Measurements from ENCODE around the gene LRRC75A. TPM values are rescaled to one million over a fixed set of nuclear protein-coding genes. Genes with fewer than 3 reads are reported as not detected.
"Not testable (repeated sequence)": the region's sequence is repeated elsewhere in the genome, so short reads cannot be mapped to it uniquely, and the experiment has no call there.

The LRRC75A gene
- polyA plus RNA-seq, 1 donor (not counting 4 experiments of a cell fraction or from before 2014, with no cell fraction given) = not detected

- peaks cover 0 to 2% of the 10 kb centered on the region in 2 experiments for H3K36me3 ChIP-seq (ENCODE audit: control insufficient read depth in 2 of 2, extremely low read depth in 1 of 2, insufficient read depth in 2 of 2, low read length in 2 of 2)
- H3K4me2 ChIP-seq (ENCODE audit: control insufficient read depth, extremely low read depth, insufficient read depth, low read depth, low read length) = no peak overlapping the region
- H3K79me2 ChIP-seq (ENCODE audit: control insufficient read depth, insufficient read depth, low read length) = no peaks in the 10 kb centered on the region
- no peak for TF ChIP-seq EZH2 (IDR thresholded peaks at IDR 0.05; ENCODE audit: low read length)
- no peaks in the 10 kb centered on the region for H3K9me3 ChIP-seq (ENCODE audit: control insufficient read depth, low read depth, low read length)
- no peak overlapping the region for H2AFZ ChIP-seq (ENCODE audit: control insufficient read depth, low read length)
- H3K4me1 ChIP-seq (ENCODE audit: control insufficient read depth, extremely low read depth, insufficient read depth, low read length) = no peaks in the 10 kb centered on the region
- H3K9me1 ChIP-seq (ENCODE audit: control insufficient read depth, extremely low read depth, insufficient read depth, low read length) = peaks cover 4% of the 10 kb centered on the region
- no peak overlapping the region for H3K4me3 ChIP-seq (ENCODE audit: control insufficient read depth in 2 of 3, extremely low read depth in 1 of 3, insufficient read depth in 2 of 3, low read depth in 1 of 3, low read length in 3 of 3)
- no peak for FAIRE-seq
- no peak overlapping the region for H3K27ac ChIP-seq (ENCODE audit: control insufficient read depth, insufficient read depth, low read length)
- no peaks in the 10 kb centered on the region for H3K27me3 ChIP-seq (ENCODE audit: control insufficient read depth, extremely low read depth, insufficient read depth, low read length)
- H3K9ac ChIP-seq (ENCODE audit: control insufficient read depth, extremely low read depth, insufficient read depth, low read length) = no peak overlapping the region
- dilution Hi-C loops (cut with MboI; ENCODE audit: extremely low pct_ligation_motif_present, low sequenced_read_pairs) = no loop called here
- no peak for DNase-seq (ENCODE audit: low read depth, low spot score)
- H4K20me1 ChIP-seq (ENCODE audit: control insufficient read depth, extremely low read depth, insufficient read depth, low read length) = peaks cover 16% of the 10 kb centered on the region
Measured at GRCh38 chr17:16453493-16453851, 38.5 kb downstream of the LRRC75A start.

DNA sequence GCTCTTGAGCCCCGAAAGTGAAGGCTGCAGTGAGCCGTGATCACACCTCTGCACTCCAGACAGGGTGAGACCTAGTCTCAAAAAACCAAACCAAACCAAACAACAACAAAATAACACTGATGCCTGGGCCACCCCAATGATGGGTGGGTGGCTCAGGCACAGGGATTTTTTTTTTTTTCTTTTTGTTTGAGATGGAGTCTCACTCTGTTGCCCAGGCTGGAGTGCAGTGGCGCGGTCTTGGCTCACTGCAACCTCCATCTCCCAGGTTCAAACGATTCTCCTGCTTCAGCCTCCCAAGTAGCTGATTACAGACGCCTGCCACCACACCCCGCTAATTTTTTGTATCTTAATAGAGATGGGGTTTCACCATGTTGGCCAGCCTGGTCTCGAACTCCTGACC lies 39.7 kb downstream of the LRRC75A start:
- H3K79me2 ChIP-seq (ENCODE audit: control insufficient read depth, insufficient read depth, low read length); DNase-seq (ENCODE audit: low read depth, low spot score): not testable (repeated sequence)
- peaks cover 18% of the 10 kb centered on the region for H4K20me1 ChIP-seq (ENCODE audit: control insufficient read depth, extremely low read depth, insufficient read depth, low read length)

GRCh38 chr17:16450028-16450427 lies 42.0 kb downstream of the LRRC75A start:
- Histone ChIP-seq H3K9ac (ENCODE audit: control insufficient read depth, extremely low read depth, insufficient read depth, low read length) (no peak overlapping the region), H3K9me1 (ENCODE audit: control insufficient read depth, extremely low read depth, insufficient read depth, low read length) (peaks cover 4% of the 10 kb centered on the region), H4K20me1 (ENCODE audit: control insufficient read depth, extremely low read depth, insufficient read depth, low read length) (peaks cover 32% of the 10 kb centered on the region), H3K4me1 (ENCODE audit: control insufficient read depth, extremely low read depth, insufficient read depth, low read length) (no peaks in the 10 kb centered on the region), H3K9me3 (ENCODE audit: control insufficient read depth, low read depth, low read length) (no peaks in the 10 kb centered on the region), H3K36me3 (ENCODE audit: control insufficient read depth in 2 of 2, extremely low read depth in 1 of 2, insufficient read depth in 2 of 2, low read length in 2 of 2) (peaks cover 3 to 9% of the 10 kb centered on the region in 2 experiments), H3K4me2 (ENCODE audit: control insufficient read depth, extremely low read depth, insufficient read depth, low read depth, low read length) (no peak overlapping the region), H3K27ac (ENCODE audit: control insufficient read depth, insufficient read depth, low read length) (no peak overlapping the region), H2AFZ (ENCODE audit: control insufficient read depth, low read length) (no peak overlapping the region), H3K79me2 (ENCODE audit: control insufficient read depth, insufficient read depth, low read length) (no peaks in the 10 kb centered on the region), H3K27me3 (ENCODE audit: control insufficient read depth, extremely low read depth, insufficient read depth, low read length) (no peaks in the 10 kb centered on the region), H3K4me3 (ENCODE audit: control insufficient read depth in 2 of 3, extremely low read depth in 1 of 3, insufficient read depth in 2 of 3, low read depth in 1 of 3, low read length in 3 of 3) (no peak overlapping the region)
- no peak for DNase-seq (ENCODE audit: low read depth, low spot score)
- TF ChIP-seq EZH2 (IDR thresholded peaks at IDR 0.05; ENCODE audit: low read length) = no peak
- TF ChIP-seq, protein P1, sequence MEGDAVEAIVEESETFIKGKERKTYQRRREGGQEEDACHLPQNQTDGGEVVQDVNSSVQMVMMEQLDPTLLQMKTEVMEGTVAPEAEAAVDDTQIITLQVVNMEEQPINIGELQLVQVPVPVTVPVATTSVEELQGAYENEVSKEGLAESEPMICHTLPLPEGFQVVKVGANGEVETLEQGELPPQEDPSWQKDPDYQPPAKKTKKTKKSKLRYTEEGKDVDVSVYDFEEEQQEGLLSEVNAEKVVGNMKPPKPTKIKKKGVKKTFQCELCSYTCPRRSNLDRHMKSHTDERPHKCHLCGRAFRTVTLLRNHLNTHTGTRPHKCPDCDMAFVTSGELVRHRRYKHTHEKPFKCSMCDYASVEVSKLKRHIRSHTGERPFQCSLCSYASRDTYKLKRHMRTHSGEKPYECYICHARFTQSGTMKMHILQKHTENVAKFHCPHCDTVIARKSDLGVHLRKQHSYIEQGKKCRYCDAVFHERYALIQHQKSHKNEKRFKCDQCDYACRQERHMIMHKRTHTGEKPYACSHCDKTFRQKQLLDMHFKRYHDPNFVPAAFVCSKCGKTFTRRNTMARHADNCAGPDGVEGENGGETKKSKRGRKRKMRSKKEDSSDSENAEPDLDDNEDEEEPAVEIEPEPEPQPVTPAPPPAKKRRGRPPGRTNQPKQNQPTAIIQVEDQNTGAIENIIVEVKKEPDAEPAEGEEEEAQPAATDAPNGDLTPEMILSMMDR (optimal IDR thresholded peaks at IDR 0.05 in 1 of 3, IDR thresholded peaks at IDR 0.05 in 1 of 3, conservative IDR thresholded peaks at IDR 0.05 in 1 of 3; ENCODE audit: extremely low read depth in 1 of 3, insufficient read depth in 2 of 3, low read length in 3 of 3) = no peak
- no peak for FAIRE-seq
- dilution Hi-C loops (cut with MboI; ENCODE audit: extremely low pct_ligation_motif_present, low sequenced_read_pairs) = no loop called here

More for the DNA sequence above, 39.7 kb downstream of the LRRC75A start:
- H3K4me2 ChIP-seq (ENCODE audit: control insufficient read depth, extremely low read depth, insufficient read depth, low read depth, low read length); dilution Hi-C loops (cut with MboI; ENCODE audit: extremely low pct_ligation_motif_present, low sequenced_read_pairs); H3K4me1 ChIP-seq (ENCODE audit: control insufficient read depth, extremely low read depth, insufficient read depth, low read length); FAIRE-seq; H3K9me1 ChIP-seq (ENCODE audit: control insufficient read depth, extremely low read depth, insufficient read depth, low read length); H3K27me3 ChIP-seq (ENCODE audit: control insufficient read depth, extremely low read depth, insufficient read depth, low read length); H3K9ac ChIP-seq (ENCODE audit: control insufficient read depth, extremely low read depth, insufficient read depth, low read length); H3K27ac ChIP-seq (ENCODE audit: control insufficient read depth, insufficient read depth, low read length); H3K4me3 ChIP-seq (ENCODE audit: control insufficient read depth in 2 of 3, extremely low read depth in 1 of 3, insufficient read depth in 2 of 3, low read depth in 1 of 3, low read length in 3 of 3); H3K9me3 ChIP-seq (ENCODE audit: control insufficient read depth, low read depth, low read length); H2AFZ ChIP-seq (ENCODE audit: control insufficient read depth, low read length); H3K36me3 ChIP-seq (ENCODE audit: control insufficient read depth in 2 of 2, extremely low read depth in 1 of 2, insufficient read depth in 2 of 2, low read length in 2 of 2): not testable (repeated sequence)

All from keratinocyte (primary cell).